ENCODE measurements around the gene RNF214.

The RNF214 gene

GRCh38 chr11:117217141-117218084 is 15.1 kb upstream of the RNF214 start:
- no peak overlapping the region for H3K4me2 ChIP-seq (ENCODE audit: low read length)
- H3K36me3 ChIP-seq (ENCODE audit: control insufficient read depth, low read length): peaks cover 61% of the 10 kb centered on the region

DNA sequence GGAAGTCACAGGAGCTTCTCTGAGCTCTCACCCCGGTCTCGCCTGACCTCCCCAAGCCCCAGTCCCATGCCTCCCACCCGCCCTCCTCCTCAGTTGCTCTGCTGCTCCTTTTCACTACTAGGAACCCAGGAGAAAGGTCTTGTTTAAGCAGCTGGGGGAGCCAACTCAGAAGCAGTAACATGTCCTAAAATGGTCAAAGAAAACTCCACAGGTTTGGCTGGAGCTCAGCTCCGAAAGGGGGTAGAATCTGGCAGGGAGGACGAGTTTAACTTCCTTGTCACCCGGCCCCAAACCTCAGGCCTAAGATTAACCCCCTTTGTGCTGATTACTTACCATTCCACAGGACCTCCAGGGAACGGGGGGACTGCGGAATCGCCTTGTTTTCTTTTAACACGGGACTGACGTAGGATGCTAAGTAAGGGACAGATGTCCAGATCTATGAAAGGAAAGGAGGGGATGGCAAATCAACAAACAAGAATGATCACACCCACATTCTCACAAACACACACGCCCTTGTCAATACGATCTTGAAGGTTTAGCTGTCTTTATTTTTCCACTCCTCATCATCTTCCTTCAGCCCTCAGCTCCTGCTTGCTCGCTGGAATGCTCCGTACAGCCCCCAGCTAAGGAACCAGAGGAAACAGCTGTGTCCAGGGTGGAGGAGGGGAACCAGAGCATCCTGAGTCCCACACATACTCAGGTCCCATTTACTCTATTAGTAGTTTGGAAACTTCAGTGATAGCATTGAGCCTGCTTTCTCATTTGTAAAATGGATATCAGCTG is 14.1 kb upstream of the RNF214 start:
- no peak overlapping the region for H3K4me3 ChIP-seq (ENCODE audit: low read length)
- H3K9me2 ChIP-seq (replicated peaks; ENCODE audit: control insufficient read depth, low read length): no peaks in the 10 kb centered on the region
- no peak overlapping the region for H3K4me2 ChIP-seq (ENCODE audit: low read length)
- no peaks in the 10 kb centered on the region for H3K79me2 ChIP-seq (ENCODE audit: control insufficient read depth, low read length)
- TF ChIP-seq CTCF (IDR thresholded peaks at IDR 0.05; ENCODE audit: low read depth, low read length, poor library complexity, severe bottlenecking): no peak
- TF ChIP-seq EZH2phosphoT487 (IDR thresholded peaks at IDR 0.05; ENCODE audit: borderline replicate concordance, low read length): no peak
- no peaks in the 10 kb centered on the region for H3F3A ChIP-seq (ENCODE audit: control insufficient read depth, insufficient read depth)
- no peaks in the 10 kb centered on the region for H4K20me1 ChIP-seq (ENCODE audit: control insufficient read depth, insufficient read depth, low read depth, low read length)
- no peak overlapping the region for H3K27ac ChIP-seq (ENCODE audit: low read depth, low read length)
- peaks cover 62% of the 10 kb centered on the region for H3K36me3 ChIP-seq (ENCODE audit: control insufficient read depth, low read length)
- no peaks in the 10 kb centered on the region for H3K9me3 ChIP-seq (ENCODE audit: control insufficient read depth, insufficient read depth, low read length)
- no peaks in the 10 kb centered on the region for H3K27me3 ChIP-seq (ENCODE audit: control insufficient read depth, low read length)
- H3K4me1 ChIP-seq (ENCODE audit: control insufficient read depth, low read length): no peaks in the 10 kb centered on the region

More at GRCh38 chr11:117217141-117218084, 15.1 kb upstream of the RNF214 start:
- Histone ChIP-seq H3K4me1 (ENCODE audit: control insufficient read depth, low read length) (no peaks in the 10 kb centered on the region), H3K27ac (ENCODE audit: low read depth, low read length) (no peak overlapping the region), H3F3A (ENCODE audit: control insufficient read depth, insufficient read depth) (no peaks in the 10 kb centered on the region), H3K79me2 (ENCODE audit: control insufficient read depth, low read length) (no peaks in the 10 kb centered on the region), H3K4me3 (ENCODE audit: low read length) (no peak overlapping the region), H3K9me3 (ENCODE audit: control insufficient read depth, insufficient read depth, low read length) (no peaks in the 10 kb centered on the region), H4K20me1 (ENCODE audit: control insufficient read depth, insufficient read depth, low read depth, low read length) (no peaks in the 10 kb centered on the region), H3K27me3 (ENCODE audit: control insufficient read depth, low read length) (no peaks in the 10 kb centered on the region), H3K9me2 (replicated peaks; ENCODE audit: control insufficient read depth, low read length) (no peaks in the 10 kb centered on the region)
- no peak for TF ChIP-seq EZH2phosphoT487 (IDR thresholded peaks at IDR 0.05; ENCODE audit: borderline replicate concordance, low read length)
- no peak for TF ChIP-seq CTCF (IDR thresholded peaks at IDR 0.05; ENCODE audit: low read depth, low read length, poor library complexity, severe bottlenecking)

- Histone ChIP-seq H3K79me2 (ENCODE audit: control insufficient read depth, low read length) (no peaks in the 10 kb centered on the region), H3K4me3 (ENCODE audit: low read length) (no peak overlapping the region), H3K36me3 (ENCODE audit: control insufficient read depth, low read length) (peaks cover 69% of the 10 kb centered on the region), H3K27me3 (ENCODE audit: control insufficient read depth, low read length) (no peaks in the 10 kb centered on the region), H4K20me1 (ENCODE audit: control insufficient read depth, insufficient read depth, low read depth, low read length) (no peaks in the 10 kb centered on the region), H3K27ac (ENCODE audit: low read depth, low read length) (no peak overlapping the region), H3K9me2 (replicated peaks; ENCODE audit: control insufficient read depth, low read length) (no peaks in the 10 kb centered on the region), H3K4me1 (ENCODE audit: control insufficient read depth, low read length) (no peaks in the 10 kb centered on the region), H3K4me2 (ENCODE audit: low read length) (no peak overlapping the region), H3K9me3 (ENCODE audit: control insufficient read depth, insufficient read depth, low read length) (no peaks in the 10 kb centered on the region), H3F3A (ENCODE audit: control insufficient read depth, insufficient read depth) (no peaks in the 10 kb centered on the region)
- TF ChIP-seq CTCF (IDR thresholded peaks at IDR 0.05; ENCODE audit: low read depth, low read length, poor library complexity, severe bottlenecking): no peak
- TF ChIP-seq EZH2phosphoT487 (IDR thresholded peaks at IDR 0.05; ENCODE audit: borderline replicate concordance, low read length): no peak
Measured at GRCh38 chr11:117219001-117219400, 13.5 kb upstream of the RNF214 start.
